Ovary (tissue), 3 donors: Measurements from ENCODE around the gene SAMMSON.

Source experiments
- POLR2A ChIP-seq: fragments of 450-650 bp; IDR thresholded peaks from one replicate; pipeline ENCODE4 v1.6.1; 2017; ENCODE audit warnings: antibody characterized with exemption, mild to moderate bottlenecking, moderate library complexity
- TF ChIP-seq, protein P1 (sequence below), 3 donors: fragments of 450-650 bp in 2 of 3; fragments of 200-600 bp in 1 of 3; IDR thresholded peaks; one replicate each; pipeline versions ENCODE4 v1.5.1 to v1.8.0; 2016 to 2022; ENCODE audit warnings: antibody characterized with exemption in 3 of 3, mild to moderate bottlenecking in 1 of 3
- donor health status: DM: no; HTN: no; CAD: no.

DNA sequence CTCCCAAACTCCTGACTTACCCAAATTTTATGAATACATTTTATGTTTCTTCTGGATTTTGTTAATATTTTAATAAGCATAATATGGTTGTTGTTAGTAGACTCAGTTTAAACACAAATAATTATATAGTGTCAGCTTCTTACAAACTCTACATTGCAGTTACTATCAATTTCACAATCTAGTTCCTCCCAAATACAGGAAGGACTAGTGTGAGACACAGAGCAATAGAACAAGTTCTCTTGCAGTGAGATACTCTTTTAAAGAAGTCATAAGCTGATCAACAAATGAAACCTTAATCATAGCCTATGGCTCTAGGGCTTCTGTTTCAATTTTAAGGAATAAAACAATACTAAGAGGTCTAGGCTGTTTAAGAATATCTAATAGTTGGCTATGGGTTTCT, 86.1 kb downstream of the SAMMSON start:
- TF ChIP-seq, protein P1, sequence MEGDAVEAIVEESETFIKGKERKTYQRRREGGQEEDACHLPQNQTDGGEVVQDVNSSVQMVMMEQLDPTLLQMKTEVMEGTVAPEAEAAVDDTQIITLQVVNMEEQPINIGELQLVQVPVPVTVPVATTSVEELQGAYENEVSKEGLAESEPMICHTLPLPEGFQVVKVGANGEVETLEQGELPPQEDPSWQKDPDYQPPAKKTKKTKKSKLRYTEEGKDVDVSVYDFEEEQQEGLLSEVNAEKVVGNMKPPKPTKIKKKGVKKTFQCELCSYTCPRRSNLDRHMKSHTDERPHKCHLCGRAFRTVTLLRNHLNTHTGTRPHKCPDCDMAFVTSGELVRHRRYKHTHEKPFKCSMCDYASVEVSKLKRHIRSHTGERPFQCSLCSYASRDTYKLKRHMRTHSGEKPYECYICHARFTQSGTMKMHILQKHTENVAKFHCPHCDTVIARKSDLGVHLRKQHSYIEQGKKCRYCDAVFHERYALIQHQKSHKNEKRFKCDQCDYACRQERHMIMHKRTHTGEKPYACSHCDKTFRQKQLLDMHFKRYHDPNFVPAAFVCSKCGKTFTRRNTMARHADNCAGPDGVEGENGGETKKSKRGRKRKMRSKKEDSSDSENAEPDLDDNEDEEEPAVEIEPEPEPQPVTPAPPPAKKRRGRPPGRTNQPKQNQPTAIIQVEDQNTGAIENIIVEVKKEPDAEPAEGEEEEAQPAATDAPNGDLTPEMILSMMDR (IDR thresholded peaks at IDR 0.05) = no peak
- TF ChIP-seq POLR2A = no peak
